ENCODE results near the gene UNC5C.

- no peak for TF ChIP-seq TARDBP (IDR thresholded peaks at IDR 0.05)
- TF ChIP-seq PKNOX1 (IDR thresholded peaks at IDR 0.05) = no peak
- no peak for TF ChIP-seq HDGF (IDR thresholded peaks at IDR 0.05; ENCODE audit: borderline replicate concordance)
- TF ChIP-seq BHLHE40 (IDR thresholded peaks at IDR 0.05; ENCODE audit: borderline replicate concordance) = no peak
- TF ChIP-seq NFRKB (IDR thresholded peaks at IDR 0.05) = no peak
- no peak for TF ChIP-seq CTBP1 (IDR thresholded peaks at IDR 0.05; ENCODE audit: borderline replicate concordance)
- no peak for TF ChIP-seq SP1 (IDR thresholded peaks at IDR 0.05)
- no peak for TF ChIP-seq ZNF384 (IDR thresholded peaks at IDR 0.05)
- TF ChIP-seq SUZ12 (IDR thresholded peaks at IDR 0.05) = no peak
- TF ChIP-seq FOXA1 (IDR thresholded peaks at IDR 0.05) = no peak
- no peak for TF ChIP-seq L3MBTL2 (conservative IDR thresholded peaks at IDR 0.05)
Observed at GRCh38 chr4:95296052-95296451, 252.7 kb downstream of the UNC5C start.

Measured in HEK293T (cell line).